Breast epithelium (tissue), 4 donors: ENCODE measurements around the gene CBLC. TPM values are rescaled to one million over a fixed set of nuclear protein-coding genes. Genes with fewer than 3 reads are reported as not detected.
"Not testable (repeated sequence)": the region's sequence is repeated elsewhere in the genome, so short reads cannot be mapped to it uniquely, and the experiment has no call there.

Experiments
- DNase-seq, 2 donors: peaks; one replicate each; pipeline ENCODE4 v3.0.0-alpha.2; 2019; ENCODE audit warnings: low spot score in 2 of 2
- H3K27ac ChIP-seq, 2 donors: fragments of 200-600 bp; sonication (generic) in 1 of 2; one replicate each; pipeline ENCODE4 v1.5.1; 2016 to 2019; ENCODE audit warnings: mild to moderate bottlenecking in 1 of 2
- H3K27me3 ChIP-seq, 2 donors: fragments of 200-600 bp; sonication (generic) in 1 of 2; one replicate each; pipeline versions ENCODE4 v1.5.1 to v1.6.0; 2017 to 2019; ENCODE audit warnings: control low read depth in 1 of 2, mild to moderate bottlenecking in 1 of 2
- H3K36me3 ChIP-seq: fragments of 200-600 bp; one replicate; pipeline ENCODE4 v1.5.1; 2019
- H3K4me1 ChIP-seq, 2 donors: fragments of 200-600 bp; sonication (generic); one replicate each; pipeline ENCODE4 v1.5.1; 2016 to 2019; ENCODE audit warnings: control low read depth in 1 of 2
- H3K4me3 ChIP-seq, 3 donors: fragments of 200-600 bp; sonication (generic); 1 replicate in 2 of 3; 2 replicates in 1 of 3; pipeline ENCODE4 v1.5.1; 2016 to 2019; ENCODE audit warnings: mild to moderate bottlenecking in 3 of 3, moderate library complexity in 2 of 3
- H3K9me3 ChIP-seq, 2 donors: fragments of 200-600 bp; sonication (generic) in 1 of 2; one replicate each; pipeline ENCODE4 v1.5.1; 2016 to 2019; ENCODE audit warnings: control low read depth in 1 of 2
- CTCF ChIP-seq, 3 donors: fragments of 450-650 bp; IDR thresholded peaks; one replicate each; pipeline ENCODE4 v1.5.1; 2016 to 2017; ENCODE audit warnings: antibody characterized with exemption in 3 of 3, mild to moderate bottlenecking in 3 of 3, moderate library complexity in 3 of 3
- POLR2A ChIP-seq: fragments of 450-650 bp; IDR thresholded peaks from one replicate; pipeline ENCODE4 v1.6.1; 2016; ENCODE audit warnings: antibody characterized with exemption, mild to moderate bottlenecking, moderate library complexity
- POLR2AphosphoS5 ChIP-seq, 3 donors: sonication (generic); formaldehyde crosslinking; IDR thresholded peaks; one replicate each; pipeline ENCODE4 v1.6.1; 2017; ENCODE audit warnings: antibody characterized with exemption in 3 of 3
- intact Hi-C: fragments of 100-400 bp; cut with DNase I; formaldehyde crosslinking; loops from one replicate; pipeline ENCODE4 v1.15.1; 2023; ENCODE audit warnings: low total_unique reads
- total RNA-seq, 3 donors: library from RNA; depleted of rRNA; stranded (reverse); fragments of >200 nt; gene quantifications; one replicate each; pipeline ENCODE4 v1.1.0, GENCODE V29; 2016

The CBLC gene
- total RNA-seq, 3 donors from 2014 or later = 15.7 to 18.1 TPM; not detected in 1

GRCh38 chr19:44822670-44823372 lies 45.1 kb downstream of the CBLC start:
- Histone ChIP-seq H3K36me3 (peaks cover 4% of the 10 kb centered on the region), H3K4me1 (no peaks in the 10 kb centered on the region), H3K27ac (peak overlapping the region in 1 of 2 donors; percentile 3), H3K27me3 (no peaks in the 10 kb centered on the region), H3K4me3 (no peak overlapping the region), H3K9me3 (no peaks in the 10 kb centered on the region)
- DNase-seq = no peak
- no peak for TF ChIP-seq POLR2A
- TF ChIP-seq CTCF (IDR thresholded peaks at IDR 0.05) = no peak
- TF ChIP-seq POLR2AphosphoS5 (IDR thresholded peaks at IDR 0.05) = no peak
- intact Hi-C loops = no loop called here

- TF ChIP-seq POLR2A (no peak), POLR2AphosphoS5 (IDR thresholded peaks at IDR 0.05) (no peak), CTCF (IDR thresholded peaks at IDR 0.05) (no peak)
- Histone ChIP-seq H3K9me3 (no peaks in the 10 kb centered on the region), H3K4me3 (no peak overlapping the region), H3K36me3 (peaks cover 4% of the 10 kb centered on the region), H3K27ac (peak overlapping the region in 1 of 2 donors; percentile 3), H3K27me3 (no peaks in the 10 kb centered on the region), H3K4me1 (no peaks in the 10 kb centered on the region)
- no peak for DNase-seq
- intact Hi-C loops = no loop called here
Measured at GRCh38 chr19:44823373-44823698, 45.6 kb downstream of the CBLC start.

- H3K9me3 ChIP-seq = no peaks in the 10 kb centered on the region
- no peak for DNase-seq
- H3K4me1 ChIP-seq = no peaks in the 10 kb centered on the region
- H3K36me3 ChIP-seq = no peaks in the 10 kb centered on the region
- H3K27me3 ChIP-seq = no peaks in the 10 kb centered on the region
- H3K27ac ChIP-seq = no peak overlapping the region
- intact Hi-C loops = no loop called here
- H3K4me3 ChIP-seq = no peak overlapping the region
- TF ChIP-seq CTCF (IDR thresholded peaks at IDR 0.05) (no peak), POLR2A (no peak), POLR2AphosphoS5 (IDR thresholded peaks at IDR 0.05) (no peak)
Measured at GRCh38 chr19:44824761-44825160, 47.1 kb downstream of the CBLC start.

- DNase-seq, H3K27me3 ChIP-seq, H3K9me3 ChIP-seq, H3K4me1 ChIP-seq, H3K36me3 ChIP-seq, H3K4me3 ChIP-seq, intact Hi-C loops, H3K27ac ChIP-seq: not testable (repeated sequence)
Measured at GRCh38 chr19:44832875-44833274, 55.2 kb downstream of the CBLC start.

GRCh38 chr19:44834399-44834798 lies 56.7 kb downstream of the CBLC start:
- H3K9me3 ChIP-seq, H3K27me3 ChIP-seq, H3K4me3 ChIP-seq, intact Hi-C loops, DNase-seq, H3K4me1 ChIP-seq, H3K36me3 ChIP-seq, H3K27ac ChIP-seq: not testable (repeated sequence)

GRCh38 chr19:44839276-44839675 lies 61.6 kb downstream of the CBLC start:
- no peaks in the 10 kb centered on the region for H3K36me3 ChIP-seq

More at GRCh38 chr19:44839276-44839675, 61.6 kb downstream of the CBLC start:
- Histone ChIP-seq H3K27me3 (no peaks in the 10 kb centered on the region), H3K4me3 (no peak overlapping the region), H3K9me3 (no peaks in the 10 kb centered on the region), H3K4me1 (no peaks in the 10 kb centered on the region), H3K27ac (no peak overlapping the region)
- intact Hi-C loops = no loop called here
- no peak for DNase-seq
- no peak for TF ChIP-seq POLR2A
- TF ChIP-seq POLR2AphosphoS5 (IDR thresholded peaks at IDR 0.05) = no peak
- TF ChIP-seq CTCF (IDR thresholded peaks at IDR 0.05) = no peak
